Keratinocyte (primary cell): ENCODE measurements around the gene PIGU. TPM values are rescaled to one million over a fixed set of nuclear protein-coding genes. Genes with fewer than 3 reads are reported as not detected.
A peak's percentile ranks its signal among the peaks of the same experiment; 100 is the strongest.

ENCODE experiments used
- DNase-seq: peaks from one replicate; pipeline ENCODE4 v3.0.0-alpha.2; 2011; ENCODE audit warnings: low read depth, missing footprints, low spot score
- FAIRE-seq: peaks from 2 replicates; lab custom pipeline; 2011; peaks lifted over from hg19 to GRCh38; lab: Jason Lieb, UNC
- H2AFZ ChIP-seq: 2 replicates; pipeline ENCODE4 v1.6.0; 2012; ENCODE audit warnings: low read length, control low read depth, inconsistent platforms; ENCODE audit not compliant: control insufficient read depth
- H3K27ac ChIP-seq: 2 replicates; pipeline ENCODE4 v1.5.1; 2011; ENCODE audit warnings: low read length; ENCODE audit not compliant: control insufficient read depth, insufficient read depth
- H3K27me3 ChIP-seq: 3 replicates; pipeline ENCODE4 v1.6.0; 2011; ENCODE audit warnings: low read length; ENCODE audit not compliant: control insufficient read depth, insufficient read depth; ENCODE audit errors: extremely low read depth
- H3K36me3 ChIP-seq, 2 experiments: 2 replicates in 1 of 2; 3 replicates in 1 of 2; pipeline ENCODE4 v1.5.1; 2011; ENCODE audit warnings: low read length in 2 of 2, mild to moderate bottlenecking in 1 of 2; ENCODE audit not compliant: control insufficient read depth in 2 of 2, insufficient read depth in 2 of 2; ENCODE audit errors: extremely low read depth in 1 of 2
- H3K4me1 ChIP-seq: 3 replicates; pipeline ENCODE4 v1.5.1; 2011; ENCODE audit warnings: low read length; ENCODE audit not compliant: control insufficient read depth, insufficient read depth; ENCODE audit errors: extremely low read depth
- H3K4me2 ChIP-seq: 3 replicates; pipeline ENCODE4 v1.6.0; 2011; ENCODE audit warnings: low read depth, low read length; ENCODE audit not compliant: control insufficient read depth, insufficient read depth; ENCODE audit errors: extremely low read depth
- H3K4me3 ChIP-seq, 3 experiments: fragments of 200-600 bp in 1 of 3; sonication (generic) in 1 of 3; 2 replicates in 2 of 3; 3 replicates in 1 of 3; pipeline ENCODE4 v1.5.1; 2011 to 2016; ENCODE audit warnings: low read length in 3 of 3, mild to moderate bottlenecking in 3 of 3, control low read depth in 2 of 3, inconsistent platforms in 1 of 3, low read depth in 1 of 3, mixed read lengths in 1 of 3, mixed run types in 1 of 3, moderate library complexity in 1 of 3; ENCODE audit not compliant: control insufficient read depth in 2 of 3, insufficient read depth in 2 of 3; ENCODE audit errors: extremely low read depth in 1 of 3
- H3K79me2 ChIP-seq: 2 replicates; pipeline ENCODE4 v1.6.0; 2012; ENCODE audit warnings: low read length; ENCODE audit not compliant: control insufficient read depth, insufficient read depth
- H3K9ac ChIP-seq: 3 replicates; pipeline ENCODE4 v1.6.0; 2011; ENCODE audit warnings: low read length; ENCODE audit not compliant: control insufficient read depth, insufficient read depth; ENCODE audit errors: extremely low read depth
- H3K9me1 ChIP-seq: 3 replicates; pipeline ENCODE4 v1.6.0; 2011; ENCODE audit warnings: low read length; ENCODE audit not compliant: control insufficient read depth, insufficient read depth; ENCODE audit errors: extremely low read depth
- H3K9me3 ChIP-seq: 2 replicates; pipeline ENCODE4 v1.5.1; 2012; ENCODE audit warnings: low read depth, low read length; ENCODE audit not compliant: control insufficient read depth
- H4K20me1 ChIP-seq: 3 replicates; pipeline ENCODE4 v1.6.0; 2011; ENCODE audit warnings: low read length; ENCODE audit not compliant: control insufficient read depth, insufficient read depth; ENCODE audit errors: extremely low read depth
- CTCF ChIP-seq, 3 experiments: IDR thresholded peaks in 1 of 3; conservative IDR thresholded peaks in 1 of 3; optimal IDR thresholded peaks in 1 of 3; 2 replicates in 2 of 3; 3 replicates in 1 of 3; pipeline versions ENCODE3 to v1.5.1; 2011; ENCODE audit warnings: low read length in 3 of 3, mild to moderate bottlenecking in 3 of 3, moderate library complexity in 2 of 3, control low read depth in 1 of 3, inconsistent platforms in 1 of 3; ENCODE audit not compliant: insufficient read depth in 2 of 3; ENCODE audit errors: extremely low read depth in 1 of 3
- EZH2 ChIP-seq: IDR thresholded peaks from one replicate; pipeline ENCODE4 v1.6.1; 2012; ENCODE audit warnings: inconsistent platforms, mild to moderate bottlenecking, low read length, moderate library complexity
- dilution Hi-C: fragments of 300-500 bp; cut with MboI; formaldehyde crosslinking; loops from one replicate; pipeline ENCODE4 v1.7.0; 2020; ENCODE audit warnings: low sequenced_read_pairs; ENCODE audit not compliant: extremely low pct_ligation_motif_present
- polyA plus RNA-seq, 5 experiments: library from polyadenylated mRNA; depleted of rRNA in 3 of 5; stranded (reverse) in 3 of 5; stranded (forward) in 1 of 5; unstranded in 1 of 5; fragments of >200 nt; gene quantifications; 1 replicate in 1 of 5; 2 replicates in 3 of 5; 3 replicates in 1 of 5; pipeline versions ENCODE4 v1.2.1 to v1.2.3, GENCODE V29; 2011 to 2012; ENCODE audit warnings: missing spikeins in 2 of 5, low read depth in 1 of 5, low replicate concordance in 1 of 5

PIGU gene
- polyA plus RNA-seq, 1 donor (not counting 4 experiments of a cell fraction or from before 2014, with no cell fraction given): 48.0 TPM

- peak overlapping the region; percentile 53 for H3K9ac ChIP-seq
- TF ChIP-seq EZH2 (no peak), CTCF (optimal IDR thresholded peaks at IDR 0.05 in 1 of 3, IDR thresholded peaks at IDR 0.05 in 1 of 3, conservative IDR thresholded peaks at IDR 0.05 in 1 of 3; ENCODE audit: extremely low read depth in 1 of 3, insufficient read depth in 2 of 3, low read length in 3 of 3) (no peak)
- peaks cover 39 to 58% of the 10 kb centered on the region in 2 experiments for H3K36me3 ChIP-seq
Measured at GRCh38 chr20:34527016-34527415, 149.9 kb downstream of the PIGU start.

GRCh38 chr20:34526466-34526865 is 150.4 kb downstream of the PIGU start:
- H3K9me1 ChIP-seq: no peaks in the 10 kb centered on the region
- FAIRE-seq: peak; percentile 48
- H4K20me1 ChIP-seq: peaks cover 20% of the 10 kb centered on the region
- no peak overlapping the region for H2AFZ ChIP-seq
- H3K27me3 ChIP-seq: no peaks in the 10 kb centered on the region
- H3K4me2 ChIP-seq: peak overlapping the region; percentile 60
- H3K4me1 ChIP-seq: peaks cover 22% of the 10 kb centered on the region
- DNase-seq: no peak
- dilution Hi-C loops: no loop called here
- TF ChIP-seq EZH2 (no peak), CTCF (optimal IDR thresholded peaks at IDR 0.05 in 1 of 3, IDR thresholded peaks at IDR 0.05 in 1 of 3, conservative IDR thresholded peaks at IDR 0.05 in 1 of 3; ENCODE audit: extremely low read depth in 1 of 3, insufficient read depth in 2 of 3, low read length in 3 of 3) (no peak)
- H3K9me3 ChIP-seq: no peaks in the 10 kb centered on the region
- H3K79me2 ChIP-seq: peaks cover 36% of the 10 kb centered on the region
- H3K4me3 ChIP-seq: peak overlapping the region in 1 of 3 experiments; percentile 3
- peak overlapping the region; percentile 53 for H3K9ac ChIP-seq
- H3K27ac ChIP-seq: peak overlapping the region; percentile 82
- H3K36me3 ChIP-seq: peaks cover 36 to 58% of the 10 kb centered on the region in 2 experiments

More at GRCh38 chr20:34527016-34527415, 149.9 kb downstream of the PIGU start:
- no peak overlapping the region for H3K4me3 ChIP-seq
- DNase-seq (no peak), FAIRE-seq (no peak)
- no peak overlapping the region for H2AFZ ChIP-seq
- no peaks in the 10 kb centered on the region for H3K27me3 ChIP-seq
- H3K27ac ChIP-seq: no peak overlapping the region
- dilution Hi-C loops: no loop called here
- H3K4me1 ChIP-seq: peaks cover 22% of the 10 kb centered on the region
- H3K9me3 ChIP-seq: no peaks in the 10 kb centered on the region
- H3K4me2 ChIP-seq: no peak overlapping the region
- no peaks in the 10 kb centered on the region for H3K9me1 ChIP-seq
- H3K79me2 ChIP-seq: peaks cover 33% of the 10 kb centered on the region
- peaks cover 20% of the 10 kb centered on the region for H4K20me1 ChIP-seq
